ENCODE measurements around the gene SCN4A. TPM values are rescaled to one million over a fixed set of nuclear protein-coding genes. Genes with fewer than 3 reads are reported as not detected.
"Not testable (repeated sequence)": the region's sequence is repeated elsewhere in the genome, so short reads cannot be mapped to it uniquely, and the experiment has no call there.

The SCN4A gene
- total RNA-seq, 1 experiment from 2014 or later: not detected

- not testable (repeated sequence) for H3K4me3 ChIP-seq; H3K27ac ChIP-seq; H3K36me3 ChIP-seq; H3K4me1 ChIP-seq (replicated peaks); H3K9me3 ChIP-seq (replicated peaks)
- peaks cover 11% of the 10 kb centered on the region for H3K27me3 ChIP-seq (replicated peaks)
- peak in 1 of 2 experiments; percentile 52 for DNase-seq (ENCODE audit: low read depth in 1 of 2, low spot score in 2 of 2)
Measured at GRCh38 chr17:63889026-63889848, 83.5 kb downstream of the SCN4A start.

Other genes with a start within 250 kb of the SCN4A start
- 14.7 and 17.3 TPM in 2 replicates for gene STRADA, start 231.1 kb downstream of the SCN4A start, total RNA-seq (2014; rRNA removed; shearing (Covaris generic))
- 106 and 125 TPM in 2 replicates for gene CCDC47, start 199.3 kb downstream of the SCN4A start, total RNA-seq (2014; rRNA removed; shearing (Covaris generic))
- 102 and 118 TPM in 2 replicates for gene DDX42, start 198.7 kb downstream of the SCN4A start, total RNA-seq (2014; rRNA removed; shearing (Covaris generic))
- 54.4 and 63.7 TPM in 2 replicates for gene PSMC5, start 145.5 kb downstream of the SCN4A start, total RNA-seq (2014; rRNA removed; shearing (Covaris generic))
- gene FTSJ3, start 145.3 kb downstream of the SCN4A start, total RNA-seq (2014; rRNA removed; shearing (Covaris generic)): 68.9 and 80.2 TPM in 2 replicates
- 75.9 and 115 TPM in 2 replicates for gene SMARCD2, start 130.2 kb downstream of the SCN4A start, total RNA-seq (2014; rRNA removed; shearing (Covaris generic))
- not detected in 2 replicates for gene CSH2, start 99.2 kb downstream of the SCN4A start, total RNA-seq (2014; rRNA removed; shearing (Covaris generic))
- gene GH2, start 91.0 kb downstream of the SCN4A start, total RNA-seq (2014; rRNA removed; shearing (Covaris generic)): not detected in 2 replicates
- gene CSH1, start 76.3 kb downstream of the SCN4A start, total RNA-seq (2014; rRNA removed; shearing (Covaris generic)): not detected in 2 replicates
- gene CSHL1, start 61.7 kb downstream of the SCN4A start, total RNA-seq (2014; rRNA removed; shearing (Covaris generic)): not detected in 2 replicates
- gene GH1, start 54.1 kb downstream of the SCN4A start, total RNA-seq (2014; rRNA removed; shearing (Covaris generic)): not detected in 2 replicates
- gene CD79B, start 40.6 kb downstream of the SCN4A start, total RNA-seq (2014; rRNA removed; shearing (Covaris generic)): not detected in 2 replicates
- 0.08 TPM in 1 of 2 replicates, not detected in the other for gene PRR29, start 25.4 kb upstream of the SCN4A start, total RNA-seq (2014; rRNA removed; shearing (Covaris generic))
- 0.87 TPM in 1 of 2 replicates, not detected in the other for gene ICAM2, start 47.7 kb upstream of the SCN4A start, total RNA-seq (2014; rRNA removed; shearing (Covaris generic))
- gene ERN1, start 157.2 kb upstream of the SCN4A start, total RNA-seq (2014; rRNA removed; shearing (Covaris generic)): 4.4 and 5.8 TPM in 2 replicates

All from SJSA1 (cell line).